ENCODE data around the gene GALNT2. TPM values are rescaled to one million over a fixed set of nuclear protein-coding genes. Genes with fewer than 3 reads are reported as not detected.

Gene GALNT2
- total RNA-seq, 1 experiment from 2014 or later: 152 TPM

DNA sequence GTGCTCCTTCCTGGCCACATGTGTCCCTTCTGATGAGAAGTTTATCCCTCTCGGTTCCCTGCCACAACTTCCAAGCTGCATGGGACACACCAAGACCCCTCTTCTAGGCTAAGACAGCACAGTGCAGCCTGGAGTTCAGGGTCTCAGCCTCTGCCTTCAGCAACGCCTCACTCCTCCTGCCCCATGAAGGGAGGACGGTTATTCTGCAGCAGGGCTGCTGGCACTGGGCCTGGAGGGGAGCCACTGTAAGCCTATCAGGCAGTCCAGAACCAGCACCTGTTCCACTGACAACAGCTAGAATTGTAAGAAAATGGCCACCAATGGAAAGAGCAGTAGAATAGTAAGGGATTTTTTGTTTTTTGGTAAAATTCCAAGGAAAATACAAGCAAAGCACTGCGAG, 72.3 kb downstream of the GALNT2 start:
- Histone ChIP-seq H3K4me1 (ENCODE audit: control insufficient read depth, insufficient read depth, low read length) (no peaks in the 10 kb centered on the region), H3K9me3 (ENCODE audit: control insufficient read depth, insufficient read depth, low read depth, low read length) (no peaks in the 10 kb centered on the region), H3K4me3 (ENCODE audit: low read depth in 2 of 2, low read length in 2 of 2) (no peak overlapping the region), H3K36me3 (ENCODE audit: control insufficient read depth, insufficient read depth, low read length) (no peaks in the 10 kb centered on the region), H3K27ac (ENCODE audit: low read length) (no peak overlapping the region), H3K27me3 (ENCODE audit: control insufficient read depth, insufficient read depth, low read length) (no peaks in the 10 kb centered on the region)
- BruUV-seq (replicated peaks): no TSS peak
- DNase-seq (ENCODE audit: low read depth, low spot score) (no peak), ATAC-seq (no peak)
- CTCF ChIA-PET: no interaction called here
- in situ Hi-C loops (cut with HindIII; ENCODE audit: low pct_unique_long_range_greater_than_20kb, low sequenced_read_pairs): no loop called here
- TF ChIP-seq, protein P1, sequence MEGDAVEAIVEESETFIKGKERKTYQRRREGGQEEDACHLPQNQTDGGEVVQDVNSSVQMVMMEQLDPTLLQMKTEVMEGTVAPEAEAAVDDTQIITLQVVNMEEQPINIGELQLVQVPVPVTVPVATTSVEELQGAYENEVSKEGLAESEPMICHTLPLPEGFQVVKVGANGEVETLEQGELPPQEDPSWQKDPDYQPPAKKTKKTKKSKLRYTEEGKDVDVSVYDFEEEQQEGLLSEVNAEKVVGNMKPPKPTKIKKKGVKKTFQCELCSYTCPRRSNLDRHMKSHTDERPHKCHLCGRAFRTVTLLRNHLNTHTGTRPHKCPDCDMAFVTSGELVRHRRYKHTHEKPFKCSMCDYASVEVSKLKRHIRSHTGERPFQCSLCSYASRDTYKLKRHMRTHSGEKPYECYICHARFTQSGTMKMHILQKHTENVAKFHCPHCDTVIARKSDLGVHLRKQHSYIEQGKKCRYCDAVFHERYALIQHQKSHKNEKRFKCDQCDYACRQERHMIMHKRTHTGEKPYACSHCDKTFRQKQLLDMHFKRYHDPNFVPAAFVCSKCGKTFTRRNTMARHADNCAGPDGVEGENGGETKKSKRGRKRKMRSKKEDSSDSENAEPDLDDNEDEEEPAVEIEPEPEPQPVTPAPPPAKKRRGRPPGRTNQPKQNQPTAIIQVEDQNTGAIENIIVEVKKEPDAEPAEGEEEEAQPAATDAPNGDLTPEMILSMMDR (IDR thresholded peaks at IDR 0.05): no peak
- TF ChIP-seq POLR2AphosphoS5 (IDR thresholded peaks at IDR 0.05; ENCODE audit: low read depth, low read length) (no peak), TCF7L2 (IDR thresholded peaks at IDR 0.05; ENCODE audit: low read depth, low read length) (no peak)
- POLR2A ChIA-PET: interaction anchor here (0.6 kb wide), 1 partner anchor 29 kb away, joined by 4 read pairs; no protein-coding TSS in a partner anchor
- intact Hi-C loops (cut with micrococcal nuclease; ENCODE audit: unreplicated experiment): no loop called here

DNA sequence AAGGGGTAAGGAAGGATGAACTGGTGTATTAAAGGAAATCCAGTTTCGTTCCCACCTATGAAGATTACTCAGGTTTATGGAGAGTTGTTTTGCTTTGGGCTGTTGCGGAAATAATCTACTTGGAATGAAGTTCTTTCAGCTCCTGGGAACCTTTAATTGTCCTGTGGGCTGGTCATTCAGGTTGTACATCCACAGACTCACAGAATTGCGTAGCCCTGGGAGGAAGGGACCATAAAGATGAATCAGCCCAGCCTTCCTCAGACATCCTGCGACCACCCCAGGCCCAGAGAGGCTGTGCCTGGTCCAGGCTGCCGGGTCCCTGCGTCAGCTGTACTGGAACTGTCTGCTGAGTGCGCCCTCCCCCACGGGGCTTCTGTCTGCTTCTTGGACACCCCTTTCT, 72.7 kb downstream of the GALNT2 start:
- ATAC-seq (0 out of 2 replicates have a peak, but pooled peaks have one; percentile 18), DNase-seq (ENCODE audit: low read depth, low spot score) (no peak)
- BruUV-seq (replicated peaks): no TSS peak
- Histone ChIP-seq H3K4me1 (ENCODE audit: control insufficient read depth, insufficient read depth, low read length) (no peaks in the 10 kb centered on the region), H3K27me3 (ENCODE audit: control insufficient read depth, insufficient read depth, low read length) (no peaks in the 10 kb centered on the region), H3K4me3 (ENCODE audit: low read depth in 2 of 2, low read length in 2 of 2) (no peak overlapping the region), H3K36me3 (ENCODE audit: control insufficient read depth, insufficient read depth, low read length) (no peaks in the 10 kb centered on the region), H3K9me3 (ENCODE audit: control insufficient read depth, insufficient read depth, low read depth, low read length) (no peaks in the 10 kb centered on the region), H3K27ac (ENCODE audit: low read length) (no peak overlapping the region)
- CTCF ChIA-PET: no interaction called here
- TF ChIP-seq, protein P2, sequence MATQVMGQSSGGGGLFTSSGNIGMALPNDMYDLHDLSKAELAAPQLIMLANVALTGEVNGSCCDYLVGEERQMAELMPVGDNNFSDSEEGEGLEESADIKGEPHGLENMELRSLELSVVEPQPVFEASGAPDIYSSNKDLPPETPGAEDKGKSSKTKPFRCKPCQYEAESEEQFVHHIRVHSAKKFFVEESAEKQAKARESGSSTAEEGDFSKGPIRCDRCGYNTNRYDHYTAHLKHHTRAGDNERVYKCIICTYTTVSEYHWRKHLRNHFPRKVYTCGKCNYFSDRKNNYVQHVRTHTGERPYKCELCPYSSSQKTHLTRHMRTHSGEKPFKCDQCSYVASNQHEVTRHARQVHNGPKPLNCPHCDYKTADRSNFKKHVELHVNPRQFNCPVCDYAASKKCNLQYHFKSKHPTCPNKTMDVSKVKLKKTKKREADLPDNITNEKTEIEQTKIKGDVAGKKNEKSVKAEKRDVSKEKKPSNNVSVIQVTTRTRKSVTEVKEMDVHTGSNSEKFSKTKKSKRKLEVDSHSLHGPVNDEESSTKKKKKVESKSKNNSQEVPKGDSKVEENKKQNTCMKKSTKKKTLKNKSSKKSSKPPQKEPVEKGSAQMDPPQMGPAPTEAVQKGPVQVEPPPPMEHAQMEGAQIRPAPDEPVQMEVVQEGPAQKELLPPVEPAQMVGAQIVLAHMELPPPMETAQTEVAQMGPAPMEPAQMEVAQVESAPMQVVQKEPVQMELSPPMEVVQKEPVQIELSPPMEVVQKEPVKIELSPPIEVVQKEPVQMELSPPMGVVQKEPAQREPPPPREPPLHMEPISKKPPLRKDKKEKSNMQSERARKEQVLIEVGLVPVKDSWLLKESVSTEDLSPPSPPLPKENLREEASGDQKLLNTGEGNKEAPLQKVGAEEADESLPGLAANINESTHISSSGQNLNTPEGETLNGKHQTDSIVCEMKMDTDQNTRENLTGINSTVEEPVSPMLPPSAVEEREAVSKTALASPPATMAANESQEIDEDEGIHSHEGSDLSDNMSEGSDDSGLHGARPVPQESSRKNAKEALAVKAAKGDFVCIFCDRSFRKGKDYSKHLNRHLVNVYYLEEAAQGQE (IDR thresholded peaks at IDR 0.05; ENCODE audit: insufficient read depth in 1 of 2, low read depth in 2 of 2, low read length in 1 of 2): no peak
- TF ChIP-seq TCF7L2 (IDR thresholded peaks at IDR 0.05; ENCODE audit: low read depth, low read length): no peak
- no peak for TF ChIP-seq POLR2AphosphoS5 (IDR thresholded peaks at IDR 0.05; ENCODE audit: low read depth, low read length)
- TF ChIP-seq SIN3A (IDR thresholded peaks at IDR 0.05; ENCODE audit: borderline replicate concordance, insufficient read depth, low read depth, low read length): no peak
- TF ChIP-seq, protein P1 (IDR thresholded peaks at IDR 0.05): no peak
- intact Hi-C loops (cut with micrococcal nuclease; ENCODE audit: unreplicated experiment) (no loop called here), in situ Hi-C loops (cut with HindIII; ENCODE audit: low pct_unique_long_range_greater_than_20kb, low sequenced_read_pairs) (no loop called here)
- POLR2A ChIA-PET: interaction anchor here (0.6 kb wide), 1 partner anchor 28 kb away, joined by 4 read pairs; no protein-coding TSS in a partner anchor
